PC-9 (cell line): ENCODE data around the gene AOAH. TPM values are rescaled to one million over a fixed set of nuclear protein-coding genes. Genes with fewer than 3 reads are reported as not detected.

ENCODE experiments used
- BruUV-seq: library from RNA; stranded (reverse); fragments of 400-500 nt; replicated peaks from 2 replicates; lab custom pipeline; 2021; lab: Mats Ljungman, UMichigan
- CTCF ChIA-PET: fragments of 300-600 bp; sonication (Branson Sonifier 250); formaldehyde crosslinking; loops from one replicate; lab custom pipeline; 2022; ENCODE audit warnings: antibody characterized with exemption; lab: Charles Lee
- POLR2A ChIA-PET: fragments of 300-600 bp; sonication (Branson Sonifier 250); formaldehyde crosslinking; loops from one replicate; lab custom pipeline; 2022; ENCODE audit warnings: antibody characterized with exemption; ENCODE audit not compliant: unreplicated experiment; lab: Charles Lee
- DNase-seq, 2 experiments: peaks; one replicate each; pipeline versions ENCODE4 v3.0.0 to v3.0.0-alpha.2; 2015 to 2022; ENCODE audit warnings: mixed read lengths in 1 of 2
- H2AFZ ChIP-seq: fragments of 200-600 bp; sonication (generic); 2 replicates; pipeline ENCODE4 v1.8.1; 2017; ENCODE audit warnings: antibody characterized with exemption
- H3F3A ChIP-seq: fragments of 200-600 bp; sonication (generic); 2 replicates; pipeline ENCODE4 v1.8.1; 2017; ENCODE audit warnings: antibody characterized with exemption, mild to moderate bottlenecking, low read depth; ENCODE audit not compliant: insufficient read depth
- H3K27ac ChIP-seq: fragments of 200-600 bp; sonication (generic); 2 replicates; pipeline ENCODE4 v1.6.1; 2016; ENCODE audit warnings: mixed run types
- H3K27me3 ChIP-seq: fragments of 200-600 bp; sonication (generic); 2 replicates; pipeline ENCODE4 v1.6.1; 2016; ENCODE audit warnings: low read depth, mixed run types; ENCODE audit not compliant: insufficient read depth
- H3K36me3 ChIP-seq: fragments of 200-600 bp; sonication (generic); 2 replicates; pipeline ENCODE4 v1.6.1; 2016; ENCODE audit warnings: low read depth, mixed run types
- H3K4me1 ChIP-seq: fragments of 200-600 bp; sonication (generic); replicated peaks from 2 replicates; pipeline ENCODE4 v1.6.1; 2016; ENCODE audit warnings: mixed run types; ENCODE audit not compliant: insufficient read depth
- H3K4me2 ChIP-seq: fragments of 200-600 bp; sonication (generic); 2 replicates; pipeline ENCODE4 v1.6.1; 2017; ENCODE audit warnings: mixed run types
- H3K4me3 ChIP-seq: fragments of 200-600 bp; sonication (generic); 2 replicates; pipeline ENCODE4 v1.6.1; 2016; ENCODE audit warnings: mixed run types
- H3K79me2 ChIP-seq: fragments of 200-600 bp; sonication (generic); 2 replicates; pipeline ENCODE4 v1.6.1; 2017; ENCODE audit warnings: low read depth, mixed run types
- H3K9me2 ChIP-seq: fragments of 200-600 bp; sonication (generic); 2 replicates; pipeline ENCODE4 v1.8.1; 2017; ENCODE audit warnings: mild to moderate bottlenecking; ENCODE audit not compliant: insufficient read depth
- H3K9me3 ChIP-seq: fragments of 200-600 bp; sonication (generic); 2 replicates; pipeline ENCODE4 v1.8.1; 2016; ENCODE audit warnings: low read depth; ENCODE audit not compliant: insufficient read depth
- H4K20me1 ChIP-seq: fragments of 200-600 bp; sonication (generic); 2 replicates; pipeline ENCODE4 v1.8.1; 2017; ENCODE audit not compliant: insufficient read depth
- EZH2 ChIP-seq: fragments of 200-600 bp; sonication (generic); IDR thresholded peaks from 2 replicates; pipeline ENCODE4 v1.8.0; 2017; ENCODE audit warnings: antibody characterized with exemption, low read depth
- intact Hi-C: fragments of 100-400 bp; cut with micrococcal nuclease; formaldehyde crosslinking; loops from one replicate; pipeline ENCODE4 v1.10.0; 2022; ENCODE audit not compliant: unreplicated experiment
- total RNA-seq: library from RNA; stranded (reverse); gene quantifications from 2 replicates; pipeline ENCODE4 v1.2.3, GENCODE V29; 2021
- TF ChIP-seq, protein P1 (sequence below): fragments of 200-600 bp; sonication (generic); conservative IDR thresholded peaks from 2 replicates; pipeline ENCODE4 v1.6.1; 2017; ENCODE audit warnings: mixed run types, antibody characterized with exemption, mild to moderate bottlenecking, moderate library complexity

Gene AOAH
- total RNA-seq, 1 experiment from 2014 or later, result not detected

DNA sequence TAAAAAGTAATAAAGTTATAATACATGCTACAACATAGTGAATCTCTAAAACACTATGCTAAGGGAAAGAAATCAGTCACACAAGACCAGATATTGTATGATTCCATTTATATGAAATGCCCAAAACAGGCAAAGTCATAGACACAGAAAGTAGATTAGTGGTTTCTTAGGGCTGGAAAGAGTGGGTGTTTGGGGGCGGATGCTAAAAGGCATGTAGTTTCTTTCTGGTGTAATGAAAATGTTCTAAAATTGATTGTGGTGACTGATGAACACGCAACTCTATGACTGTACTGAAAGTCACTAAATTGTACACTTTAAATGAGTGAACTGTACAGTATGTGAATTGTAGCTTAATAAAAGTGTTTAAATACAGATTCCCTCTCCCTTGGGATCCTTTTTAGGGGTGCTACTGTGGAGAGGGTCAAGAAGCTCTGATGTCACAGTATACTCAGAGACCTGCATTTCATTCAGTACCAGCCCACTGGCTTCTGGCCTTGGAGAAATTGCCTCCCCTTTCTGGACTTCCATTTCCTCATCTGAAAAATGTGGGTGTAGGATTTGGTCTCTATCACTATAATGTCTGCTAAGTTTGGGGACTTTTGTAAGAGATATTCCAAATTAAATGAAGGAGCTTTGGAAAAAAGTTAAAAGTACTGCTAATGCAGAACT lies 46.4 kb downstream of the AOAH start:
- H3K27ac ChIP-seq, result no peak overlapping the region
- DNase-seq, result no peak
- CTCF ChIA-PET, result interaction anchor here (0.7 kb wide), 1 partner anchor 818 kb away, joined by 3 read pairs; no protein-coding TSS in a partner anchor
- H3K4me1 ChIP-seq, result no peaks in the 10 kb centered on the region
- H3K9me3 ChIP-seq, result no peaks in the 10 kb centered on the region
- POLR2A ChIA-PET, result no interaction called here
- H3K4me3 ChIP-seq, result no peak overlapping the region
- no peaks in the 10 kb centered on the region for H3F3A ChIP-seq
- intact Hi-C loops, result no loop called here
- H3K79me2 ChIP-seq, result no peaks in the 10 kb centered on the region
- H3K36me3 ChIP-seq, result no peaks in the 10 kb centered on the region
- no peaks in the 10 kb centered on the region for H4K20me1 ChIP-seq
- H3K9me2 ChIP-seq, result no peaks in the 10 kb centered on the region
- H3K4me2 ChIP-seq, result no peak overlapping the region
- TF ChIP-seq EZH2, result no peak
- TF ChIP-seq, protein P1, sequence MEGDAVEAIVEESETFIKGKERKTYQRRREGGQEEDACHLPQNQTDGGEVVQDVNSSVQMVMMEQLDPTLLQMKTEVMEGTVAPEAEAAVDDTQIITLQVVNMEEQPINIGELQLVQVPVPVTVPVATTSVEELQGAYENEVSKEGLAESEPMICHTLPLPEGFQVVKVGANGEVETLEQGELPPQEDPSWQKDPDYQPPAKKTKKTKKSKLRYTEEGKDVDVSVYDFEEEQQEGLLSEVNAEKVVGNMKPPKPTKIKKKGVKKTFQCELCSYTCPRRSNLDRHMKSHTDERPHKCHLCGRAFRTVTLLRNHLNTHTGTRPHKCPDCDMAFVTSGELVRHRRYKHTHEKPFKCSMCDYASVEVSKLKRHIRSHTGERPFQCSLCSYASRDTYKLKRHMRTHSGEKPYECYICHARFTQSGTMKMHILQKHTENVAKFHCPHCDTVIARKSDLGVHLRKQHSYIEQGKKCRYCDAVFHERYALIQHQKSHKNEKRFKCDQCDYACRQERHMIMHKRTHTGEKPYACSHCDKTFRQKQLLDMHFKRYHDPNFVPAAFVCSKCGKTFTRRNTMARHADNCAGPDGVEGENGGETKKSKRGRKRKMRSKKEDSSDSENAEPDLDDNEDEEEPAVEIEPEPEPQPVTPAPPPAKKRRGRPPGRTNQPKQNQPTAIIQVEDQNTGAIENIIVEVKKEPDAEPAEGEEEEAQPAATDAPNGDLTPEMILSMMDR, result no peak
- H3K27me3 ChIP-seq, result peaks cover 59% of the 10 kb centered on the region
- BruUV-seq, result no TSS peak
- no peak overlapping the region for H2AFZ ChIP-seq

GRCh38 chr7:36673703-36674102 lies 50.6 kb downstream of the AOAH start:
- H3K4me3 ChIP-seq, result no peak overlapping the region
- H2AFZ ChIP-seq, result no peak overlapping the region
- TF ChIP-seq, protein P1, result no peak
- TF ChIP-seq EZH2, result no peak
- no peaks in the 10 kb centered on the region for H3K36me3 ChIP-seq
- no peaks in the 10 kb centered on the region for H3K9me2 ChIP-seq
- no peak overlapping the region for H3K4me2 ChIP-seq
- H3K9me3 ChIP-seq, result no peaks in the 10 kb centered on the region
- H3K4me1 ChIP-seq, result no peaks in the 10 kb centered on the region
- no peaks in the 10 kb centered on the region for H4K20me1 ChIP-seq
- H3K27ac ChIP-seq, result no peak overlapping the region
- H3F3A ChIP-seq, result no peaks in the 10 kb centered on the region
- intact Hi-C loops, result loop anchor here (5.0 kb wide), 1 partner anchor 524 kb away; no protein-coding TSS in a partner anchor
- H3K27me3 ChIP-seq, result peaks cover 42% of the 10 kb centered on the region
- no peaks in the 10 kb centered on the region for H3K79me2 ChIP-seq
- CTCF ChIA-PET, result no interaction called here
- BruUV-seq, result no TSS peak
- no peak for DNase-seq
- POLR2A ChIA-PET, result no interaction called here

GRCh38 chr7:36671432-36671829 lies 52.9 kb downstream of the AOAH start:
- DNase-seq, result no peak
- POLR2A ChIA-PET, result no interaction called here
- no peak overlapping the region for H3K27ac ChIP-seq
- H3K79me2 ChIP-seq, result no peaks in the 10 kb centered on the region
- H3K9me2 ChIP-seq, result no peaks in the 10 kb centered on the region
- H3F3A ChIP-seq, result no peaks in the 10 kb centered on the region
- CTCF ChIA-PET, result interaction anchor here (0.6 to 1.3 kb wide), 7 partner anchors 18 to 511 kb away, joined by 3 to 12 read pairs (median 3); no protein-coding TSS in a partner anchor
- H3K4me3 ChIP-seq, result no peak overlapping the region
- H4K20me1 ChIP-seq, result no peaks in the 10 kb centered on the region
- no peak overlapping the region for H2AFZ ChIP-seq
- intact Hi-C loops, result loop anchor here (1.0 to 5.0 kb wide), 3 partner anchors 184 to 526 kb away; no protein-coding TSS in a partner anchor
- no peak for TF ChIP-seq EZH2
- TF ChIP-seq, protein P1, result no peak
- no TSS peak for BruUV-seq
- peaks cover 34% of the 10 kb centered on the region for H3K27me3 ChIP-seq
- no peak overlapping the region for H3K4me2 ChIP-seq
- H3K36me3 ChIP-seq, result no peaks in the 10 kb centered on the region
- H3K4me1 ChIP-seq, result no peaks in the 10 kb centered on the region
- no peaks in the 10 kb centered on the region for H3K9me3 ChIP-seq
